Body of pancreas (tissue), 4 donors: ENCODE data around the gene RUFY2.

Experiments used
- POLR2A ChIP-seq, 3 donors: fragments of 450-650 bp; IDR thresholded peaks; one replicate each; pipeline ENCODE4 v1.6.1; 2016; ENCODE audit warnings: antibody characterized with exemption in 3 of 3, mild to moderate bottlenecking in 2 of 3
- TF ChIP-seq, protein P1 (sequence below), 7 experiments: fragments of 450-650 bp in 4 of 7; fragments of 200-600 bp in 3 of 7; sonication (generic) in 3 of 7; IDR thresholded peaks; one replicate each; pipeline ENCODE4 v1.5.1; 2016 to 2019; ENCODE audit warnings: antibody characterized with exemption in 7 of 7

GRCh38 chr10:68434657-68435056, 27.6 kb upstream of the RUFY2 start:
- TF ChIP-seq, protein P1, sequence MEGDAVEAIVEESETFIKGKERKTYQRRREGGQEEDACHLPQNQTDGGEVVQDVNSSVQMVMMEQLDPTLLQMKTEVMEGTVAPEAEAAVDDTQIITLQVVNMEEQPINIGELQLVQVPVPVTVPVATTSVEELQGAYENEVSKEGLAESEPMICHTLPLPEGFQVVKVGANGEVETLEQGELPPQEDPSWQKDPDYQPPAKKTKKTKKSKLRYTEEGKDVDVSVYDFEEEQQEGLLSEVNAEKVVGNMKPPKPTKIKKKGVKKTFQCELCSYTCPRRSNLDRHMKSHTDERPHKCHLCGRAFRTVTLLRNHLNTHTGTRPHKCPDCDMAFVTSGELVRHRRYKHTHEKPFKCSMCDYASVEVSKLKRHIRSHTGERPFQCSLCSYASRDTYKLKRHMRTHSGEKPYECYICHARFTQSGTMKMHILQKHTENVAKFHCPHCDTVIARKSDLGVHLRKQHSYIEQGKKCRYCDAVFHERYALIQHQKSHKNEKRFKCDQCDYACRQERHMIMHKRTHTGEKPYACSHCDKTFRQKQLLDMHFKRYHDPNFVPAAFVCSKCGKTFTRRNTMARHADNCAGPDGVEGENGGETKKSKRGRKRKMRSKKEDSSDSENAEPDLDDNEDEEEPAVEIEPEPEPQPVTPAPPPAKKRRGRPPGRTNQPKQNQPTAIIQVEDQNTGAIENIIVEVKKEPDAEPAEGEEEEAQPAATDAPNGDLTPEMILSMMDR (IDR thresholded peaks at IDR 0.05): no peak
- no peak for TF ChIP-seq POLR2A (IDR thresholded peaks at IDR 0.05)
